Spleen (tissue), 7 donors: Measurements from ENCODE around the gene ASPG.

Experiments
- CTCF ChIP-seq, 11 experiments: fragments of 200-600 bp in 7 of 11; fragments of 450-650 bp in 4 of 11; sonication (generic) in 4 of 11; IDR thresholded peaks in 8 of 11; conservative IDR thresholded peaks in 3 of 11; 1 replicate in 7 of 11; 2 replicates in 4 of 11; pipeline versions ENCODE4 v1.4.0 to v1.8.0; 2016 to 2021; ENCODE audit warnings: antibody characterized with exemption in 11 of 11, inconsistent platforms in 4 of 11, mild to moderate bottlenecking in 1 of 11
- POLR2A ChIP-seq, 3 donors: fragments of 450-650 bp; IDR thresholded peaks; one replicate each; pipeline ENCODE4 v1.5.1; 2017; ENCODE audit warnings: antibody characterized with exemption in 3 of 3, mild to moderate bottlenecking in 1 of 3
- donor health status: DM: no; HTN: no; CAD: no; lungs with moderate emphysema.
- donor health status: DM: no; HTN: no; CAD: no.
- donor health status: DM: no; HTN: no; CAD: no.

- no peak for TF ChIP-seq CTCF (IDR thresholded peaks at IDR 0.05 in 8 of 11, conservative IDR thresholded peaks at IDR 0.05 in 3 of 11)
- no peak for TF ChIP-seq POLR2A (IDR thresholded peaks at IDR 0.05)
Observed at GRCh38 chr14:104147346-104148125, 62.0 kb downstream of the ASPG start.
